Occipital lobe (tissue), 2 donors: ENCODE measurements around the gene GNMT. TPM values are rescaled to one million over a fixed set of nuclear protein-coding genes. Genes with fewer than 3 reads are reported as not detected.
"Not testable (repeated sequence)": the region's sequence is repeated elsewhere in the genome, so short reads cannot be mapped to it uniquely, and the experiment has no call there.

Experiments used
- DNase-seq: peaks from one replicate; lab custom pipeline; 2025; lab: John Stamatoyannopoulos, UW
- total RNA-seq: library from RNA; depleted of rRNA; stranded (reverse); fragments of >200 nt; gene quantifications from one replicate; pipeline ENCODE4 v1.2.3, GENCODE V29; 2014

GNMT gene
- total RNA-seq, 1 donor from 2014 or later = not detected

- DNase-seq = no peak
Measured at GRCh38 chr6:42974919-42975505, 14.5 kb downstream of the GNMT start.

- DNase-seq = peak; percentile 20
Measured at GRCh38 chr6:42978487-42978838, 17.9 kb downstream of the GNMT start.

DNA sequence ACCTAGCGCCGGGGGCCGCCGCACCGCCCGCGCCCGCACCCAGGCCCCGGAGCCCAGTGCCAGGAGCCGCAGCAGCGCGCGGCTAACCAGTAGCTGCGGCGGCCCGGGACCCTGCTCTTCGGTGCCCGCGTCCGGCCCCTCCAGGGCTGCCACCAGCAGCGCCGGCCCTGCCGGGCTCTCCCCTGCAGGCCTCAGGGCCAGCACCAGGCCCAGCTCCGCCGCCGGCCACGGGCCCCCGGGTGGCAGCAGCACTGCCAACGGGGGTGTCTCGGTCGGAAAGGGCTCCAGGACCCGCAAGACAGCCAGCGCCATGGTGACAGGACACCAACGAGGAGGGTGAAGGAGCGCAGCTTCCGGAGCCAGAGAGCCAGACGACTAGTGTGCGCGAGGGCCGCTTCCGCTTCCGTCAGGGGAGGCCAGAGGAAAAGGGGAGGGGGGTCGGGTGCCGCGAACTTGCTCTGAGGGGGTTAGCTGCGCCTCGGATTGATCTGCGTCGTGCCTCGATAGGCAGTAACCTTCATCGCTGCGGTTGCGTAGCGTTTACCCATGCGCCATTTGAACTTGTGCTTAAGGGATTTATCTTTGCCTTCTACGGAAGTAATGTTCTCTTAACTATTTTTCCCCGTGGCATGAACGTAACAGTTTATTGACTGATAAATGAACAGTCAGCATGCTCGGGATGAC lies 18.4 kb downstream of the GNMT start, which contains the start of gene PEX6:
Gene PEX6, minus strand, starts transcription at position 343 of the 684 bp plus-strand sequence. Its CDS starts 31 bp downstream, at position 312.
- DNase-seq = peak; percentile 76

- no peak for DNase-seq
Measured at GRCh38 chr6:42979523-42980177, 19.1 kb downstream of the GNMT start.

DNA sequence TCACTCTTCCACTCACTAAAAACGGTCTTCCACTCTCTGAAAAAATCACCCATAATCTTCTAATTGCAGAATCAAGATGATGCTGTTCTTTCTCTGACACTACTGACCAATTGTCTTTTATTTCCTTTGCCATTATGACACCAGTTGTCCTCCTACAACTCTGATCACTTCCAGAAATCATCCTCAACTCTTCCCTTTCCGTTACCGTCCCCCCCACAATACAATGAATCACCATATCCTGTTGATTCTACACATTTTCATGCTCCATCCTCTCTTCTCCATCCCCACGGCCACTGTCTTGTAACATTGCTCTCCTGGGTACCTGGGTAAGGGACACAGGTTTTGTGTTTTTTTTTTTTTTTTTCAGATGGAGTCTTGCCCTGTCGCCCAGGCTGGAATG lies 21.3 kb downstream of the GNMT start:
- DNase-seq = no peak

- DNase-seq = peak; percentile 98
Measured at GRCh38 chr6:42984001-42984923, 23.7 kb downstream of the GNMT start, which contains the start of gene PPP2R5D. PPP2R5D (plus strand) TSS chr6:42984570; CDS start chr6:42984678, 108 bp downstream.

- no peak for DNase-seq
Measured at GRCh38 chr6:42984924-42985475, 24.4 kb downstream of the GNMT start.

DNA sequence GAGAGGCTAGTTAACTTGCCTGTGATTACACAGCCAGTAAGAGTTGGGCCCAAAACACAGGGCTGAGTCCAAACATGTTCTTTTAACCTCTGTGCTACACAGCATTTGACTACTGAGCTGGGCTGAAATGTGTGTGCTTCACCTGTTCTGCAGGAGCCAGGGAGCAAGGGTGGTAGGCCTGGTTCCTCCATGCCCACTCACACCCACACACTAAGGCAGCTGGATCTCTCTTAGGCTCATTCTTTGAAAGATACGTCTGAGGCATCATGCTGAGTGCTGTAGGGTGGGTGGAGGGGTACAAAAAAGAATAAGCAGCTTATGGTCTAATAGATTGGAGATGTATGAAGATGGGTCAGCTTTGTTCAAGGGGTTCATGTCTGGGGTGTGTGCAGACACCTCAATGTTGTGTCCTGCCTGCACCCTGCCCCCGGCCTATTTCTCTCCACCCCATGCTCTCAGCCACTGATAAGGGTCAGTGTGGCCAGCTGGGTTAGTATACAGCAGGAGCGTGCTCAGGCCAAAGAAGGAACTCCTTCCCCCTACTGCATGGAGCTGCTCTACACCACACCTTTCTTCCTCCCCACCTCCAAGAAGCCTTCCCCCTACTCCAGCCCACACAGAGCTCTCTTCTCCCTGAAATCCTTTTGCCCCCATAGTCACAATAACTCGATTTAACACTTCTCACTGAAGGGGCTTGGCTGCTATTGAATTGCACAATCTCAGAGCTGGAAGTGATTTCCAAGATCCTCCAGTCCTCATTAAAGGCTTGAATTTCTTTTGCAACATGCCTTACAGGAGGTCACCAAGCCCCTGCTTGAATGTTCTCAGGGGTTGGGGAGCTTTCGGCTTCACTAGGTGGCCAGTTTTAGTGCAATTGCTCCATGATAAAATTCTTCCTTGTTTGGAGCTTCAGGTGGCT lies 27.2 kb downstream of the GNMT start:
- no peak for DNase-seq

- no peak for DNase-seq
Measured at GRCh38 chr6:42988486-42989020, 28.0 kb downstream of the GNMT start.

GRCh38 chr6:42989923-42990322 lies 29.4 kb downstream of the GNMT start:
- no peak for DNase-seq

DNA sequence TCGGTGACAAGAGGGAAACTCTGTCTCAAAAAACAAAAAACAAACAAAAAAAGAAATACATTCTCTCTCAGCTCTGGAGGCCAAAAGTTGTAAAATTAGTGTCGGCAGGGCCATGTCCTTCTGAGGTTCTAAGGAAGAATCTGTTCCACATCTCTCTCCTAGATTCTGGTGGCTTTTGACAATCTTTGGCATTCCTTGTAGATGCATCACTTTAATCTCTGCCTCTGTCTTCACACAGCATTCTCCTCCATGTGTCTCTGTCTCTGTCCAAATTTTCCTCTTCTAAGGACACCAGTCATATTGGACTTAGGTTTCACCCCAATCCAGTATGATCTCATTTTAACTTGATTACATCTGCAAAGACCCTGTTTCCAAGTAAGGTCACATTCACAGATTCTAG lies 32.9 kb downstream of the GNMT start:
- DNase-seq = no peak

DNA sequence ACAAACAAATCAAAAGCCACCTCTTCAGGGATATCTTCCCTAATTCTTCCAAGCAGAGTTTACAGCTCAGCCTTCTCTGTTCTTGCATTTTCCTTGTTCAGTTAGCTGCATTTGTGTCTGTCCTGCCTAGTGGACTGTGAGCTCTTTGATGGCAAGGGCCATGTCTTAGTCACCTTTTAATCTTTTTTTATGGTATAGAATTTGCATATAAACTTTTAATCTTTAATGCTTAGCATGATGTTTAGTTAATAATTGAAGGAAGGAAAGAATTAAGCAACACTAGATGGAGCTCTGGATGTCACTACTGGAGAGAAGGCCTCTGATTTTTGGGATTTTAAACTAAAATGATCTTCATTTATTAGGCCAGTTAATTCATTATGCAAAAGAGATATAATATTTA lies 36.0 kb downstream of the GNMT start:
- no peak for DNase-seq

GRCh38 chr6:42998205-42998604 lies 37.7 kb downstream of the GNMT start:
- DNase-seq = not testable (repeated sequence)

DNA sequence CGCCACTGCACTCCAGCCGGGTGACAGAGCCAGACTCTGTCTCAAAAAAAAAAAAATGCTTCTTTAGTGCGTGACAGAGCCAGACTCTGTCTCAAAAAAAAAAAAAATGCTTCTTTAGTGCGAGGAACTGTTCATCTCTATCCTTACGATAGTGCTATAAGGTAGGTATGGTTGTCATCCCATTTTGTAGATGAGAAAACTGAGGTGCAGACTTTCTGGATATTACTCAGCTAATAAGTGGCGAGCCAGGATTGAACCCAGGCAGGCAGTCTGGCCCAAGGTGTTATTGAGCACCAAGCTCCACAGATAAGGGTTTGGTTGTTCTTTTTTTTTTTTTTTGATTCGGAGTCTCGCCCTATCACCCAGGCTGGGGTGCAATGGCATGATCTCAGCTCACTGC lies 41.3 kb downstream of the GNMT start:
- DNase-seq = no peak

DNA sequence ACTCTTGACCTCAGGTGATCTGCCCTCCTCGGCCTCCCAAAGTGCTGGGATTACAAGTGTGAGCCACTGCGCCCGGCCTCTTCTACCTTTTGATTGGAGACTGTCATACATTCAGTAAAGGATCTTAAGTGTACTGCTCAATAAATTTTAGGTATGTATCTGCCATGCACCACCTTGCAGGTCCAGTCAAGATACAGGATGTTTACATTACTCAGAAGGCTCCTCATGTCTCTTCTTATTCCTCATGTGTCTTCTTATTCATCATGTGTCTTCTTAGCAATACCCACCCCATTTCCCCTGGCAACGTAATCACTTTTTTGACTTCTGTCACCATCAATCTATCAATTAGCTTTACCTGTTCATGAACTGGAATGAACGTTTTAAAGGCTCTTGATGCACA lies 45.3 kb downstream of the GNMT start:
- no peak for DNase-seq

- no peak for DNase-seq
Measured at GRCh38 chr6:43006251-43006650, 45.7 kb downstream of the GNMT start.

DNA sequence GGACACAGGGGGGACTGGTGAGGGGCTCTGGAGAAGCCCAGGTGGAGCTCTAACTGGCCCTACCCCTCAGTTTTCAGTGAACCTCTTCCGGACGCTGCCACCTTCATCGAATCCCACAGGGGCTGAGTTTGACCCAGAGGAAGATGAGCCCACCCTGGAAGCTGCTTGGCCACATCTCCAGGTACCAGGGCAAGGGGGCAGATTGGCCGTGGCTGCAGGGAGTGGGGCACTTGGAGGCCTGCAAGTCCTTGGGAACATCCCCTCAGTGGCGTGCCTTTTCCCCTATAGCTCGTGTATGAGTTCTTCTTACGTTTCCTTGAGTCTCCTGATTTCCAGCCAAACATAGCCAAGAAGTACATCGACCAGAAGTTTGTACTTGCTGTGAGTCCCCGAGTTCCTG lies 46.6 kb downstream of the GNMT start:
- DNase-seq = no peak

GRCh38 chr6:43009124-43009523 lies 48.6 kb downstream of the GNMT start:
- no peak for DNase-seq

DNA sequence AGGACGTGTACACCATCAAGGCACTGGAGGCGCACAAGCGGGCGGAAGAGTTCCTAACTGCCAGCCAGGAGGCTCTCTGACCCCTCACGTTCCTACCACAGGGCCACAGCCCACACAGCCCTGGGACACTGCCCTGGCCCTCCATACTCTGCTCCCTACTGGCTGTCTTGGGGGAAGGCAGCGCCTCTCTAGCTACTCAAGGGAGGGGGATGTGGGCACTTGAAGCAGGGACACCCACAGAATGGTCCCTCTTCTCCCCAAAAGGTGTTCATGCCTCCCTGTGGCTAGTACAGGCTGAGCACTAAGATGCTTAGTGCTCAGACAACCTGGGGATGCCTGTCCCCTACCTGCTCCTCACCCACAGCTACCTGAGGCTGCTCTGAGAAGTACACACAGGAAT lies 50.7 kb downstream of the GNMT start:
- DNase-seq = no peak

- DNase-seq = no peak
Measured at GRCh38 chr6:43012364-43012763, 51.8 kb downstream of the GNMT start.
